Fibroblast of skin of right quadriceps (primary cell): ENCODE results near the gene SLC16A7.
"Not testable (repeated sequence)": the region's sequence is repeated elsewhere in the genome, so short reads cannot be mapped to it uniquely, and the experiment has no call there.

Experiments used
- DNase-seq: peaks from one replicate; pipeline ENCODE4 v3.0.0-alpha.2; 2013

The SLC16A7 gene

DNA sequence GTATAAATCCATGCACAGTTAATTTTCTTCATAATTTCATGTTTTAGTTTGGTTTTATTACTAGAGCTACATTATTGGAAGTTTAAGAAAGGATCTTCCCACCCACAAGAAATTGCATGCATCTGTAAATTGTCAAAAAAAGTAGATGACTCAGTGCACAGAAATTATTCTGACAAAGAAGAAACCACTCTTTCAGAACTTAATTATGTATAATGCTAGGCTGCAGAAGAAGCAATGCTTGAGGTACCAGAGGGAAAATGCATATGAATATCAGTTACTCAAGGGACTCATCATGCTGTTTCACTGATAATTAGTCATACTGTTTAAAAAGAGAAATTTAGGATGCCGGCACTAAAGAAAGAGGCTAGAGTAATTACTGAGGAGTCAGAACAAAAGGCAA, 147.0 kb downstream of the SLC16A7 start:
- DNase-seq: peak; percentile 90

DNA sequence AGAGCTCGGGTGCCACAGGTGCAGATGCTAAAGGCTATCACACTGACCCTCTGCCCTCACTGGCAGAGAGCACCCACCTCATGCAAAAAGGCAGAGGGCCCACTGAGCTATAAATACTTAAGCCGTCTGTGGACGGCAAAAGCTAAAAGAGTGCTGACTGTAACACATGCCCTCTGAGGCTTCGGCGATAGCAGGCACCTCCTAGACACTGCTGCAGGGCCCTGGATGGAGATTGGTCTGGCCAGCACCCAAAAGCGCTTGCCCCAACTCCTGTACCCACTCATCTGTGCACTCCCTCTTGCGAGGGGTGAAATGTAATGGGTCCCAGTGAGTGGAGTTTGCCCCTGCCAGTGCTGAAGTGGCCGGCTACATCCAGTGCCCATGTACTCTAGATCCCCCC, 148.7 kb downstream of the SLC16A7 start:
- DNase-seq: no peak

DNA sequence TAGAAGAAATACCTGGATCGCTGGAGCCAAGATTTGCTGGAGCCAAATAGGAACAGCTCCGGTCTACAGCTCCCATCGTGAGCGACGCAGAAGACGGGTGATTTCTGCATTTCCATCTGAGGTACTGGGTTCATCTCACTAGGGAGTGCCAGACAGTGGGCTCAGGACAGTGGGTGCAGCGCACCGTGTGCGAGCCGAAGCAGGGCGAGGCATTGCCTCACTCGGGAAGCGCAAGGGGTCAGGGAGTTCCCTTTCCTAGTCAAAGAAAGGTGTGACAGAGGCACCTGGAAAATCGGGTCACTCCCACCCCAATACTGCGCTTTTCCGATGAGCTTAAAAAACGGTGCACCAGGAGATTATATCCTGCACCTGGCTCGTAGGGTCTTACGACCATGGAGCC, 155.3 kb downstream of the SLC16A7 start:
- DNase-seq: not testable (repeated sequence)

DNA sequence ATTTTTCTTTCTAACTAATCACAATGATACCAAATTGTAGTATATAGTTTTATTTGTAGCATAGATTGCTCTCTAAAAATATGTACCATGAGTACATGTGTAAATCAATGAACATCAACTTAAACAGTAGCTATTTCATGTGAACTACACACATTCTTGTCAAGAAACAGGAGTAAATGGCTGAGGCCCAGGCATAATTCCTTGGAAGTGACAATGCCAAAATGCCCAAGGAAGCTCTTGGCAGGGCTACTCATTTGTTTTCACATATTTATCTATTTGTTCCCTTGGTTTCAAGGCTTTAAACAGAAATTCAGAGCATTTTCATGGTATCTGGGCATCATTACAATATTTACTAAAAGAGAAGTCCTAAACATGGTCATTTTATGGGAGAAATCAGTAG, 165.7 kb downstream of the SLC16A7 start:
- no peak for DNase-seq

DNA sequence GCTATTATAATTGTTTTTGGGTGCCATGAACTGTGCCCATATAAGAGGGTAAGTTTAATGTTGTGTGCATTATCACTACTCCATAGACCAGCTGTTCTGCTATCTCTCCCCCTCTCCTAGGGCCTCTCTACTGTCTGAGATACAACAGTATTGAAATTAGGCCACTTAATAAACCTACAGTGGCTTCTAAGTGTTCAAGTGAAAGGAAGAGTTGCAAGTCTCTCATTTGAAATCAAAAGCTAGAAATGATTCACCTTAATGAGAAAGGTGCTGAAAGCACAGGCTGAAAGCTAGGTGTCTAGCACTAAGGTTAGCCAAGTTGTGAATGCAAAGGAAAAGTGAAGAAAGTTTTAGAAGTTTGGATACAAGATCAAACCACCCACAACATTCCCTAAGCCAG, 168.0 kb downstream of the SLC16A7 start:
- no peak for DNase-seq

DNA sequence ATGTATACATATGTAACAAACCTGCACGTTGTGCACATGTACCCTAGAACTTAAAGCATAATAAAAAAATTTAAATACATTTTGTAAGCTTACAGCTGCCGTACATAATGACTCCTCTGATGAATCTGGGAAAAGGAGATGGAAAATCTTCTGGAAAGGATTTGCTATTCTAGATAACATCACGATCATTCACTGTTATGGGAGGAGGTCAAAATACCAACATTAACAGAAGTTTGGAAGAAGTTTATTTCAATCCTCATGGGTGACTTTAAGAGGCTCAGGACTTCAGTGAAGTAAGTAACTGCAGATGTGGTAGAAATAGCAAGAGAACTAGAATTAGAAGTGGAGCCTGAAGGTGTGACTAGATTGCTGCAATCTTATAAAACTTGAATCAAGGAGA, 172.2 kb downstream of the SLC16A7 start:
- DNase-seq: no peak

DNA sequence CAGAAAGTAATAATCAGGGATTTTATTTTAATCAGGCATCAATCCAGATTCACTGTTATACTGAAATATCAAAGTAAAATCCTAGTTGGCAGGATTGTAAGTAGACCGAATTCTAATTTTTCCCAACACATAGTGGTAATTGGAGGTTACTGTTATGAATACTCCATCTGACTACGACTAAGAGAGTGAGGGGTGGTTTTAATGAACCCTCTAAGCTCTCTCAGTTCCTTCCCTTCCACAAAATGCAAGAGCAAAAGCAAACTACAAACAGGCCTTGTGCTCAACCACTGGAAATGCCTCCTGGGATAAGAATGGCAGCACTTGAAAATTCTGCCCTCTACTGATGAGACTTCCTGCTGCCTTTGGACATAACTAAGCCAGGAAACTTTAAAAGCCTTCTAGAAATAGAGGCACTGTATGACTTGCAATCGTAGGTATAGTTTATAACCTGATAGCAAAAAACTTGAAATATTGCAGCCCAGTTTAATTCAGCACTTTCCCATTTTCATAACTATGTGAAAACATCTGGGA, 184.8 kb downstream of the SLC16A7 start:
- peak; percentile 33 for DNase-seq

DNA sequence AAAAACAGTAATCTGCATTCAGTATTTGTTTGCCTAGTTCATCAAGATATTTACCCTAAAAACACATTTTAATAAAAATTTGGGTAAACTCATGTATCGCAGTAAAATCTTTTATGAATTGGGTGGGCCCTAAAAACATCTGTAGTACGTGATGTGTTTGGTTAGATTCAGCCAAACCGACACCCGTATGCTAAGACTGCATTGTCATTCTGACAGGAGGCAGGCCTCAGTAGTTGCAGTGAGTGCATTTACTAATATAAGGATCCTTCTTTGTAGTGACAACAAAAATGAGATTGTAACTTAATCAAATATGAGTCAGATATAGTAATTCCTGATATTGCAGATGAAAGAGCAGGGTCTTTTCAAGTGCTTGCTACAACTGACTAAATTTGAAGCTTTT, 191.8 kb downstream of the SLC16A7 start:
- no peak for DNase-seq

DNA sequence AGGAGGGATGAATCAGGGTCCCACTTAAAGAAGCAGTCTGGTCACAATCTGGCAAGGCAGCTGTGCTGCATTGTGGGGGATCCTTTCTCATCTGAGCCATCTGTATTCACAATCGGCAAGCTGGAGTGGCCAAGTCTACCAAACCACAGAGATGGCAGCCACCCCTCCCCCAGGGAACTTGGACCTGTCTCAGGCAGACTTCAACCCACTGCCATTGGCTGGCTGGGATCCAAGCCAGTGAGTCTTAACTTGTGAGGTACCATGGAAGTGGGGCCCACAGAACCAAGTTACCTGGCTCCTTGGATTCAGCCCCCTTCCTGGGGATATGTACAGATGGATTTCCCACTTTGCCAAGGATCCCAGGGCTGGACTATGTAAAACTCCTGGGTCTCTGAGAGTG, 196.8 kb downstream of the SLC16A7 start:
- DNase-seq: no peak

DNA sequence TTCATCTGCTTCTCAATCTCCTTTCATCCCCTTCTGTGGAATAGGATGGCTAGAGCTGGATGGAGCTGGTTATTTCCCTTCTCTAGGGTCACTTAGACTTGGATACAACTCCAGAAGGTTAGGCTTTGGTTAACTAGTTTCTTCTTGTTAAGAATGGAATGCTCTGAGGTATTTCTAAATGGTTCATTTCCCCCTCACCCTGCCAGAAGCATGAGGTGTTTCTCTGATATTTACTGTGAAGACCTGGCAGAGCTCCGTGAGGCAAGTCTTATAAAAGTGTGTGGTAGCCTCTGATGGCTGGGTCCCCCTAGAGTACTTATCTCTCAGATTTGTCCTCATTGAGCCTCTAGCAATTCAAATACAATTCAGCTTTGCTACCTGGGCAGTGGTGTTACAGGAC, 207.9 kb downstream of the SLC16A7 start:
- peak; percentile 47 for DNase-seq

DNA sequence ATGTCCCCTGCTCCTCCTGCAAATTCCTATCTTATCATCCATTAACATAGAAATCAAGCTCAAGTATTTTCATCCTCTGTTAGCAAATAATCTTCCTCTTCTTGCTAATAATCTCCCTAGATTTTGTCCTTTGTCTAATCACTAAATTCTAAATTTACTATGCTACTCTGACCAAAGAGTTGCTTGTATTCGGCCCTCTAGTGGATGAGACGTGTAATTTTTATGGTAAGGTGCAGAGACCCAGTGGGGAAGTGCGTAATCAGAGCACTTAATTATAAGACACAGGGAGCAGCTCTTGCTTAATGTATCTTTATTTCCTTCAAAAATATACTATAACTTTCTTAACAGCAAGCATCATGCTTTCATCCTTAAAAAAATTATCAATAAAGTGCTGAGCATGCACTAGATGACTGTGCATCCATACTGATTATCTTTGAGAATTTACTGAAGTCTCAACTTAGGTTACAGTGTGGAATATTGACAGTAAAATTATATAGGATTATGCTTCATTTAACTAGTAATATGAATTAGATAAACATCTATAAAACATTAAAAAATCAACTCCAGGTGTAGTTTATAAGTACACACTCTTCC, 212.6 kb downstream of the SLC16A7 start:
- peak; percentile 48 for DNase-seq

DNA sequence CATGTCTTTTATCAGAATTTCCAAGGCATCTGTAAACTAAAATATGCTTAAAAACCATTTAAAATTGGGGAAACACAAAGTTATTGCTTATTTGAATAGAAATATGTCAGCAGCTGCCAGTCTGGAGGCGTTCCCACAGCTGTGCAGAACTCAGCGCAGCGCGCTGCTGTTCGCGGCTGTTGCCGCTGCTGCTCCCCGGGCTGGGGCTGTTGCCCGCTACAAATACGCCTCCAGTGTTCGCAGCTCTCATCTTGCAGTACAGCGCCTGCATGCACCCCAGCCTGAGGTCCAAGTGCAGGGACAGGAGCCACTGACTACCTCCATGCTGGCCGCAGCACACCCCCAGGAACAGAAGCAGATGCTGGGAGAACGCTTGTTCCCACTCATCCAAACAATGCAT, 216.2 kb downstream of the SLC16A7 start:
- DNase-seq: no peak

DNA sequence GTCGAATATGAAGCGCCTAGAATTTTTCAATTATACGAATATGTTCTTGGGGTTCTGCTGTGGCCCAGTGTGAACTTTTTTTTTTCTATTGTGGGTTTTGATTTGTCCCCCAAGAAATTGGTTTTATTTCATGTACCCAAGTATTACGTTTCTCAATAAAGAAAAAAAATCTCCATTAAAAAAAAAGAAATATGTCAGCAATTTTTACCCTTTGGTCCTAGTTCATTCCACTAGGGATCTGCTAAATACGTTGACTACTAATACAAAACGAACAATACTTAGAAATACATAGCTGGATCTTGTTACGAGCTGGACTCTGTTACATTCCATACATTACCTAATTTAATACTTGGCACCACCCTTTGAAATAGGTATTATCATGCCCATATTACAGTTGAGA, 216.9 kb downstream of the SLC16A7 start:
- DNase-seq: no peak

DNA sequence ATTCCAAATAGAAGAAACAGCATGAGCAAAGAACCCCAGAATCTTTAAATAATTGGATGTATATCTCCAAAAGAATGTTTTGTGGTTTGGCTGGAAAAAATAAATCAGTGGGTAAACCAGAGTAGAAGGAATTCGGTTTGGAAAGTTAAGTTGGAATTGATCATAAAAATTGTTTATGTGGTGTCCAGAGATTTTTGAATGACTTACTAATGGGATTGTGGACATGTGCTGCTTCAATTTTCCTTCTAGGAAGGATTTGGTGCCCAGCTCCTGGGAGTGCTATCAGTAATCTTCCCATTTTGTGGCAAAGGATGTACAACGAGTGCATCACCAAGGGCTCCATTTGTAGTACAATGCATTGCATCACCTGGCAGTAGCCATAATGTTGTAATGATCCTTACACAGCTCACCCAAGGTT, 224.8 kb downstream of the SLC16A7 start:
- peak; percentile 98 for DNase-seq

DNA sequence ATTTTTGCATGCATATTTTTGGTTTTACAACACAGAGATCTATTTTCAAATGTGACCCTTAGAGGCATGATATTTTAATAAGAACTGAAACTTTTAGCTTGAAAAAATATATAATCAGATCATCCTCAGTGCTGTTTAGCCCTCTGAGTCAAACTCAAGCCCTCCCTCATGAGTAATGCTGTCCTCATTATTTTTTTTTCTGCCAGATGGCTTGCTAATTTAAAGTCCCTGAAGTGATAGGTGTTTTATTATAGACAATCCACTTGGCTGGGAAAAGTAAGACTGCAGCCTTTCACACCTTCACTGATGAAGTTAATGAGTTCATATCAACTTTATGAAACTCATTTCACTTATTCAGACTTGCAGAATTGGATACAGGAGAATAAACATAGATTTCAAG, 227.7 kb downstream of the SLC16A7 start:
- DNase-seq: peak; percentile 53

DNA sequence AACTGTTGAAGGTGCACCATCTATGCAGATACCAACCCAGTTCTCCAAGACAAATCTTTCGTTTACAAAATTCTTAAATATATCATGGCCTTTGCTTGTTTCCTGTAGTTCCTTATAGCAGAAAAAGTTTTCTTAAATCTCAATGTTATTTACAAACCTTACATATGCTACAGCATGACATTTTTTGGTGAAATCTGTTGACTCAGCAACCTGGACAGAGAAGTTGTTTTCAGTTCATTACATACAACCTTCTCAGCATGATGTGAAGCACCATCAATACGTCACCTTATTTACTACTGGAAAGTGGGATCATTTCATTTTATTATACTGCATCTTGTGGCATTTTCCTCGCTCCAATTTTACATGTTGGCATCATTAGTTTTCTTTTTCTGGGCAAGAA, 231.9 kb downstream of the SLC16A7 start:
- no peak for DNase-seq

DNA sequence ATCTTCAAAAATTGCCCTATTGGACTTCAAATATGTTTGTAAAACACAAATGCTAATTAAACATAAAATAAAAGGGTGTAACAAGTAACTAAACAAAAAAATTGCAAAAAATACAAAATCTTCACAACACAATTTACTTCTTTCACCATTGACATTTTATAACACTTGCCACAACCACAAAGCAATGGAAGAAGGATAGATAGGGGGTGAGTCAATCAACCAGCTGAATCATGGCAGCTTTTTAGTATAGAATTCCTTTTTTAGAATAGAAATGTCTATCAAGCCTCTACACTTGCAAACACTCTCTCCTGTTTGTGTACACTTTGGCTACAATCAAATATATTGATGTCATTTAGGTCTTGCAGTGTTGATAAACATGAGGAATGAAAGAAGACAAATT, 232.7 kb downstream of the SLC16A7 start:
- DNase-seq: peak; percentile 40

DNA sequence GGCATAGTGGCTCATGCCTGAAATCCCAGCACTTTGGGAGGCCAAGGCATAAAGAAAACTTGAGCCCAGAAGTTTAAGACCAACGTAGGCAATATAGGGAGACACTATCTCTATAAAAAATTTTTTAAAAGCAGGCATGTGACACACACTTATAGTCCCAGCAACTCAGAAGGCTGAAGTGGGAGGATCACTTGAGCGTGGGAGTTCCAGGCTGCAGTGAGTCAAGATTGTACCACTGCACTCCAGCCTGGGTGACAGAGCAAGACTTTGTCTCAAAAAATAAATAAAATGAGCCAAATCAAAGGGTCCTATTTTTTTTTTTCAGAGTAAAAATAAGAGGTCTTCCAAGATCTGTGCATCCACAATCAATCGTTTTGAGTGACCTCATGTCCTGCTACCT, 237.6 kb downstream of the SLC16A7 start:
- no peak for DNase-seq

DNA sequence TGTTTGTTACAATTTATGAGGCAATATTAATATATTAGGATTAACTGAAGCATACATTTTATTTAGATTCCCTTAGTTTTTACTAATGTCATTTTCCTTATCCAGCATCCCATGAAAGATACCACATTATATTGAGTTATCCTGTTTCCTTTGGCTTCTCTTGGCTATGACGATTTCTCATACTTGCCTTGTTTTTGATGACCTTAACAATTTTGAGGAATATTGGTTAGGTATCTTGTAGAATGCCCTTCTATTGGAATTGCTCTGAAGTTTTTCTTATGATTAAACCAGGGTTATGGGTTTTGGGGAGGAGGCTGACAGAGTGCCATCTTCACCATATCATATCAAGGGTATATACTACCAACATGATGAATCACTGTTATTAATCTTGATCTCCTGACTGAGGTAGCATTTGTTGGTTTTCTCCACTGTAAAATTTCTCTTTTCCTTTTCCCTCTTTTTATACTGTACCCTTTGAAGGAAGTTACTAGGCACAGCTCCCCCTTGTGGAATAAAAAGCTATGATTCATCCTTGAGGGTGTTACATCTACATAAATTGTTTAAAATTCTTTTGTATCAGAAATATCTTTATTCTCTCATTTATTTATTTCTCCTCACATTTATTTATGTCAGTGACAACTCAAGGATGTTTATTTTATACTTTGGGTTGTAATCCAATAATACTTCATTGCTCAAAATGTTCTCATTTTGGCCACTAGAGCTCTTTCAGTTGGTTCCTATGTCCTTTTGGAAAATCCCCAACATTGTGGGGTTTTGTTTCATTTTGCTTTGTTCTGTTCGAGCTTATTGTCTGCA, 239.0 kb downstream of the SLC16A7 start:
- peak; percentile 34 for DNase-seq
